T-helper 2 cell treated with Interferon-gamma antibody and Interleukin-4, amounts not matched to agents 5 μg/mL and 100 μg/mL, for 36 hours (primary cell): ENCODE measurements around the gene CLINT1.
"Not testable (repeated sequence)": the region's sequence is repeated elsewhere in the genome, so short reads cannot be mapped to it uniquely, and the experiment has no call there.

ENCODE experiments used
- DNase-seq: peaks from one replicate; pipeline ENCODE4 v3.0.0; 2021; ENCODE audit warnings: low spot score
- H3K27ac Mint-ChIP-seq: one replicate; pipeline ENCODE4 v1.8.0; 2021; ENCODE audit warnings: mild to moderate bottlenecking, mixed read lengths
- H3K27me3 Mint-ChIP-seq: one replicate; pipeline ENCODE4 v1.8.0; 2021; ENCODE audit warnings: low read depth, mixed read lengths
- H3K36me3 Mint-ChIP-seq: one replicate; pipeline ENCODE4 v1.8.0; 2021; ENCODE audit warnings: low read depth, mixed read lengths
- H3K4me1 Mint-ChIP-seq: one replicate; pipeline ENCODE4 v1.8.0; 2021; ENCODE audit warnings: low read depth, mixed read lengths
- H3K4me3 Mint-ChIP-seq: one replicate; pipeline ENCODE4 v1.8.0; 2022; ENCODE audit warnings: mild to moderate bottlenecking, moderate library complexity, mixed read lengths
- H3K9me3 Mint-ChIP-seq: one replicate; pipeline ENCODE4 v1.8.0; 2021; ENCODE audit warnings: mixed read lengths

The CLINT1 gene

GRCh38 chr5:157858527-157859226, at the start of gene CLINT1:
Gene CLINT1, minus strand, starts transcription at chr5:157859145. Its CDS starts 175 bp downstream, at chr5:157858970.
- peaks cover 23% of the 10 kb centered on the region for H3K36me3 Mint-ChIP-seq
- peak within 1 kb of the TSS; percentile 89 for H3K4me3 Mint-ChIP-seq
- DNase-seq: peak; percentile 87
- H3K27ac Mint-ChIP-seq: peak within 1 kb of the TSS; percentile 99
- no peaks in the 10 kb centered on the region for H3K9me3 Mint-ChIP-seq
- H3K4me1 Mint-ChIP-seq: peaks cover 60% of the 10 kb centered on the region
- no peaks in the 10 kb centered on the region for H3K27me3 Mint-ChIP-seq

GRCh38 chr5:157908459-157908858, 49.5 kb upstream of the CLINT1 start:
- peaks cover 9% of the 10 kb centered on the region for H3K27me3 Mint-ChIP-seq
- no peak for DNase-seq
- no peak overlapping the region for H3K4me3 Mint-ChIP-seq
- no peaks in the 10 kb centered on the region for H3K36me3 Mint-ChIP-seq
- no peaks in the 10 kb centered on the region for H3K4me1 Mint-ChIP-seq
- H3K27ac Mint-ChIP-seq: no peak overlapping the region
- no peaks in the 10 kb centered on the region for H3K9me3 Mint-ChIP-seq

GRCh38 chr5:157907479-157907878, 48.5 kb upstream of the CLINT1 start:
- no peak overlapping the region for H3K4me3 Mint-ChIP-seq
- H3K36me3 Mint-ChIP-seq: no peaks in the 10 kb centered on the region
- no peaks in the 10 kb centered on the region for H3K4me1 Mint-ChIP-seq
- H3K27ac Mint-ChIP-seq: no peak overlapping the region
- H3K27me3 Mint-ChIP-seq: peaks cover 13% of the 10 kb centered on the region
- DNase-seq: no peak
- no peaks in the 10 kb centered on the region for H3K9me3 Mint-ChIP-seq

- Mint-ChIP-seq H3K27ac (no peak overlapping the region), H3K27me3 (peaks cover 8% of the 10 kb centered on the region), H3K4me1 (no peaks in the 10 kb centered on the region), H3K4me3 (no peak overlapping the region), H3K9me3 (no peaks in the 10 kb centered on the region), H3K36me3 (no peaks in the 10 kb centered on the region)
- DNase-seq: no peak
Measured at GRCh38 chr5:157903117-157903450, 44.1 kb upstream of the CLINT1 start.

- Mint-ChIP-seq H3K4me3 (no peak overlapping the region), H3K27ac (no peak overlapping the region), H3K36me3 (no peaks in the 10 kb centered on the region), H3K4me1 (no peaks in the 10 kb centered on the region), H3K27me3 (peaks cover 8% of the 10 kb centered on the region), H3K9me3 (no peaks in the 10 kb centered on the region)
- DNase-seq: no peak
Measured at GRCh38 chr5:157902449-157903116, 43.6 kb upstream of the CLINT1 start.

- H3K9me3 Mint-ChIP-seq: no peaks in the 10 kb centered on the region
- no peak overlapping the region for H3K27ac Mint-ChIP-seq
- no peaks in the 10 kb centered on the region for H3K4me1 Mint-ChIP-seq
- no peak overlapping the region for H3K4me3 Mint-ChIP-seq
- DNase-seq: no peak
- no peaks in the 10 kb centered on the region for H3K36me3 Mint-ChIP-seq
- H3K27me3 Mint-ChIP-seq: peaks cover 8% of the 10 kb centered on the region
Measured at GRCh38 chr5:157900644-157901043, 41.7 kb upstream of the CLINT1 start.

GRCh38 chr5:157893611-157894010, 34.7 kb upstream of the CLINT1 start:
- Mint-ChIP-seq H3K27me3 (no peaks in the 10 kb centered on the region), H3K36me3 (no peaks in the 10 kb centered on the region), H3K4me1 (peaks cover 11% of the 10 kb centered on the region), H3K9me3 (no peaks in the 10 kb centered on the region), H3K27ac (no peak overlapping the region), H3K4me3 (no peak overlapping the region)
- DNase-seq: no peak

- peaks cover 11% of the 10 kb centered on the region for H3K4me1 Mint-ChIP-seq
- H3K4me3 Mint-ChIP-seq: no peak overlapping the region
- no peaks in the 10 kb centered on the region for H3K9me3 Mint-ChIP-seq
Measured at GRCh38 chr5:157892974-157893373, 34.0 kb upstream of the CLINT1 start.

GRCh38 chr5:157890836-157891597, 32.1 kb upstream of the CLINT1 start:
- no peaks in the 10 kb centered on the region for H3K36me3 Mint-ChIP-seq

More at GRCh38 chr5:157892974-157893373, 34.0 kb upstream of the CLINT1 start:
- no peak for DNase-seq
- no peaks in the 10 kb centered on the region for H3K36me3 Mint-ChIP-seq
- H3K27me3 Mint-ChIP-seq: no peaks in the 10 kb centered on the region
- no peak overlapping the region for H3K27ac Mint-ChIP-seq

GRCh38 chr5:157888814-157889532, 30.0 kb upstream of the CLINT1 start:
- no peak overlapping the region for H3K4me3 Mint-ChIP-seq
- no peaks in the 10 kb centered on the region for H3K27me3 Mint-ChIP-seq
- no peaks in the 10 kb centered on the region for H3K36me3 Mint-ChIP-seq
- DNase-seq: no peak
- H3K4me1 Mint-ChIP-seq: peaks cover 14% of the 10 kb centered on the region
- no peak overlapping the region for H3K27ac Mint-ChIP-seq
- H3K9me3 Mint-ChIP-seq: no peaks in the 10 kb centered on the region

More at GRCh38 chr5:157890836-157891597, 32.1 kb upstream of the CLINT1 start:
- H3K27ac Mint-ChIP-seq: no peak overlapping the region
- no peak for DNase-seq
- no peaks in the 10 kb centered on the region for H3K9me3 Mint-ChIP-seq
- H3K4me3 Mint-ChIP-seq: no peak overlapping the region
- H3K27me3 Mint-ChIP-seq: no peaks in the 10 kb centered on the region
- H3K4me1 Mint-ChIP-seq: peaks cover 11% of the 10 kb centered on the region

GRCh38 chr5:157886796-157887380, 27.9 kb upstream of the CLINT1 start:
- Mint-ChIP-seq H3K36me3 (no peaks in the 10 kb centered on the region), H3K4me3 (no peak overlapping the region), H3K9me3 (no peaks in the 10 kb centered on the region), H3K4me1 (peaks cover 9% of the 10 kb centered on the region), H3K27me3 (no peaks in the 10 kb centered on the region), H3K27ac (no peak overlapping the region)
- DNase-seq: no peak

- not testable (repeated sequence) for H3K4me3 Mint-ChIP-seq, DNase-seq, H3K27me3 Mint-ChIP-seq, H3K27ac Mint-ChIP-seq, H3K36me3 Mint-ChIP-seq, H3K4me1 Mint-ChIP-seq, H3K9me3 Mint-ChIP-seq
Measured at GRCh38 chr5:157885051-157885450, 26.1 kb upstream of the CLINT1 start.

GRCh38 chr5:157881498-157881897, 22.6 kb upstream of the CLINT1 start:
- not testable (repeated sequence) for H3K4me1 Mint-ChIP-seq, H3K27me3 Mint-ChIP-seq, H3K4me3 Mint-ChIP-seq, DNase-seq, H3K9me3 Mint-ChIP-seq, H3K36me3 Mint-ChIP-seq, H3K27ac Mint-ChIP-seq
